Gastroesophageal sphincter (tissue), 4 donors: Measurements from ENCODE around the gene SDR42E1. TPM values are rescaled to one million over a fixed set of nuclear protein-coding genes. Genes with fewer than 3 reads are reported as not detected.

Experiments
- ATAC-seq: fragments of 150-250 bp; one replicate; pipeline ENCODE4 v1.9.1; 2016; ENCODE audit warnings: mild to moderate bottlenecking, moderate library complexity
- H3K27ac ChIP-seq, 4 donors: fragments of 200-600 bp; sonication (generic) in 3 of 4; 1 replicate in 3 of 4; 2 replicates in 1 of 4; pipeline ENCODE4 v1.5.1; 2016 to 2019
- H3K27me3 ChIP-seq: fragments of 200-600 bp; sonication (generic); one replicate; pipeline ENCODE4 v1.5.1; 2019
- H3K36me3 ChIP-seq, 2 donors: fragments of 200-600 bp; sonication (generic); one replicate each; pipeline ENCODE4 v1.5.1; 2019; ENCODE audit warnings: control low read depth in 1 of 2
- H3K4me1 ChIP-seq, 3 donors: fragments of 200-600 bp; sonication (generic); 1 replicate in 2 of 3; 2 replicates in 1 of 3; pipeline ENCODE4 v1.5.1; 2016 to 2019; ENCODE audit warnings: control low read depth in 2 of 3
- H3K4me3 ChIP-seq, 2 donors: fragments of 200-600 bp; sonication (generic); one replicate each; pipeline ENCODE4 v1.5.1; 2019; ENCODE audit warnings: mild to moderate bottlenecking in 1 of 2, moderate library complexity in 1 of 2
- H3K9me3 ChIP-seq, 3 donors: fragments of 200-600 bp; sonication (generic); one replicate each; pipeline ENCODE4 v1.5.1; 2017 to 2019; ENCODE audit warnings: control low read depth in 2 of 3
- CTCF ChIP-seq, 4 experiments: fragments of 200-600 bp in 2 of 4; fragments of 450-650 bp in 2 of 4; sonication (generic) in 1 of 4; IDR thresholded peaks; one replicate each; pipeline ENCODE4 v1.5.1; 2017 to 2019; ENCODE audit warnings: antibody characterized with exemption in 4 of 4, mild to moderate bottlenecking in 2 of 4, moderate library complexity in 2 of 4
- EP300 ChIP-seq: sonication (generic); formaldehyde crosslinking; IDR thresholded peaks from one replicate; pipeline ENCODE4 v1.6.1; 2017; ENCODE audit warnings: antibody characterized with exemption, mild to moderate bottlenecking
- POLR2A ChIP-seq, 2 donors: fragments of 450-650 bp; IDR thresholded peaks; one replicate each; pipeline ENCODE4 v1.6.1; 2017; ENCODE audit warnings: antibody characterized with exemption in 2 of 2, mild to moderate bottlenecking in 2 of 2, moderate library complexity in 1 of 2
- POLR2AphosphoS5 ChIP-seq: sonication (generic); formaldehyde crosslinking; IDR thresholded peaks from one replicate; pipeline ENCODE4 v1.6.1; 2017; ENCODE audit warnings: antibody characterized with exemption
- WGBS, 2 donors: methylation state at CpG; one replicate each; pipeline ENCODE4 v1.1.5; 2018; ENCODE audit warnings: low coverage in 1 of 2; 5-methylcytosine and 5-hydroxymethylcytosine counted together
- total RNA-seq, 4 donors: library from RNA; depleted of rRNA; stranded (reverse); fragments of >200 nt; gene quantifications; one replicate each; pipeline ENCODE4 v1.1.0, GENCODE V29; 2016

SDR42E1 gene
- total RNA-seq, 4 donors from 2014 or later: 0.62 to 2.1 (median 1.7) TPM

- Histone ChIP-seq H3K27me3 (peaks cover 13% of the 10 kb centered on the region), H3K27ac (no peak overlapping the region), H3K4me3 (no peak overlapping the region), H3K4me1 (no peaks in the 10 kb centered on the region), H3K36me3 (no peaks in the 10 kb centered on the region), H3K9me3 (no peaks in the 10 kb centered on the region)
- ATAC-seq: no peak
- no peak for TF ChIP-seq POLR2AphosphoS5
- TF ChIP-seq EP300: no peak
- no peak for TF ChIP-seq CTCF (IDR thresholded peaks at IDR 0.05)
- TF ChIP-seq POLR2A (IDR thresholded peaks at IDR 0.05): no peak
- 57 to 63% methylated on average over 4 to 8 of the region's 8 CpGs for WGBS, 2 donors
Observed at GRCh38 chr16:82033683-82034300, 22.5 kb upstream of the SDR42E1 start.

DNA sequence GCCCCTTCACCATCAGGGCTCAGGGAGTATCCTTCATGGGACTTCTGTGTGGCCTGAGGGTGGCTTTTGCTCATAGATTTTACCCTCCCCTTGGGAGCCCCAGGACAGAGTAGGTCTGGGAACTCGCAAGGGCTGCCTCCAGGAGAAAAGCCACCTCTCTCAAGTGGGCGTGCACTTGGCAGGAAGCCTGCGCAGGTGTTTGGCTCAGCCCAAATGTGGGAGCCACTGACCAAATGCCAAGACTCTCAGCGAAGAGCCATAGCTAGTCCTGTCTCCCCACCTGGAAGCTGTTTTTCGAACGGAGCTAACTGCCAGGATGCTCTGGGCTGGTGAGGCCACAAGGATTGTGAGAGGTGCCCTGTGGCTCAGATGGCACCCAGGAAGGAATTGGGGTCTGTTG is 21.7 kb upstream of the SDR42E1 start:
- WGBS, 2 donors: no CpG with 5 or more reads among the region's 6 CpGs
- peaks cover 7% of the 10 kb centered on the region for H3K27me3 ChIP-seq
- ATAC-seq: no peak

DNA sequence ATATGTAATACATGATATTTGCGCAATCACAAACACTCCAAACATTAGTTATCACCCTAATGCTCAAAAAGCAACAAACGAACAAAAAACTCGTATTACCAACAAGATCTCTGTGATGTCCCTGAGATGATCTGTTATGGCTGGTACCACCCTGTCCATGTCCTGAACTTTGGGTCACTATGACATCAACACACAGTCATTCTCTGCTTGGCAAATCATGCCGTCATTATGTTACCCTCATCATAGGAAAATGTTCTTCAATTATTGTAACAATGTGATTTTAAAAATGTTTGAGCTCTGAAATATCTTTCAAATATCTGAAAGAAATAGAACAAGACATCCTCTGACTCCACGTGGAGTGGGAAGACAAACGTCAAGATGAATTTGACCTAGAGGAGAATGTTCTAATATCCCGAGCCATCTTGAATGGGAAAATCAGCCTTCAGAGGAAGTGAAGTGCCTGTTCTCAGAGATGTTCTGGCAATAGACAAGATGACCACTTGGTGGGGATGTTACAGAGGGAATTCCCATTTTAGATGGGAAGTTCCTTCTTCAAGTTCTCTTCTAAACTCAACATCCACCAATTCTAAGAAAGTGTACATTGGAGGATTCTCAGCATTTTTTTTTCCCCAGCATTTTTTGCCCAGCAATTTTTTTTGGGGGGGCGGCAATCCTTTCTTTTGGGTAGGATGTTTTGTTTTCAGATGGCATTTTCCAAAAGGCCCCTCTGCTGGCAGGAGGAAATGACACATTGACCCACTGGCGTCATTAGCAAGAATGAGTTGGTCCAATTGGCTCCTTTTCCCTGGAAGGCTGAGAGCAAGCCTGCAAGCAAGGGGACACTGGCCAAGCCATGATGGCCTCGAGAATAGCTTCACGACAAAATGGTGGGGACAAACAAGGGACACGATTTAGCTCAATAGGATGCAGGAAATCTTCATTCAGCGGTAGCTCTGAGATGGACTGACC is 20.1 kb upstream of the SDR42E1 start:
- 47 to 57% methylated on average over 8 to 12 of the region's 13 CpGs for WGBS, 2 donors
- Histone ChIP-seq H3K27me3 (peaks cover 11% of the 10 kb centered on the region), H3K9me3 (no peaks in the 10 kb centered on the region), H3K4me1 (no peaks in the 10 kb centered on the region), H3K4me3 (no peak overlapping the region), H3K36me3 (no peaks in the 10 kb centered on the region), H3K27ac (no peak overlapping the region)
- no peak for ATAC-seq
- no peak for TF ChIP-seq EP300
- peak in 2 of 4 experiments; percentile 37 to 45 for TF ChIP-seq CTCF (IDR thresholded peaks at IDR 0.05)
- no peak for TF ChIP-seq POLR2AphosphoS5
- no peak for TF ChIP-seq POLR2A (IDR thresholded peaks at IDR 0.05)

More for the DNA sequence above, 21.7 kb upstream of the SDR42E1 start:
- Histone ChIP-seq H3K36me3 (no peaks in the 10 kb centered on the region), H3K27ac (no peak overlapping the region), H3K4me1 (no peaks in the 10 kb centered on the region), H3K4me3 (no peak overlapping the region), H3K9me3 (no peaks in the 10 kb centered on the region)
- TF ChIP-seq EP300 (no peak), POLR2A (IDR thresholded peaks at IDR 0.05) (no peak), CTCF (IDR thresholded peaks at IDR 0.05) (no peak), POLR2AphosphoS5 (no peak)

DNA sequence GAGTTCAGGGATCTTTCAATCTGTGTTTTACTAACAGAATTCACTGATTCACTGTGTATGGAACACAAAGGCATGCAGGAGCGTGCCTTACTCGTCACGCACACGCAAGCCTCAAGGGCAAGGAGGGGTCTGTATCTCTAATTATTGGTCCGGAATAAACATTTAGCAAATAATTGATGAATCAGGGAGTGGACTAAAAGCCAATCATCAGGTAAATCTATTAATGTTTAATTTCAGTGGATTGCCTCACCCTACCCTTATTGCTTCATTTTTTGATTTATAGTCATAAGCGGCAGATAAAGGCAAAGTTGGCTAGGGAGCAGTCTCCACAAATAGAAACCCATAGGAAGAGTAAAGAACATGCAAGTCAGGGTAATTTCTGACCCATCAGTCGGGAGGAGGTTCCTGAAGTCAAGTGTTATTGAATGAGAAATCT is 16.4 kb upstream of the SDR42E1 start:
- Histone ChIP-seq H3K4me1 (no peaks in the 10 kb centered on the region), H3K36me3 (no peaks in the 10 kb centered on the region), H3K27ac (no peak overlapping the region), H3K27me3 (peaks cover 20% of the 10 kb centered on the region), H3K9me3 (no peaks in the 10 kb centered on the region), H3K4me3 (no peak overlapping the region)
- ATAC-seq: no peak
- 75 to 79% methylated on average over 6 to 7 of the region's 7 CpGs for WGBS, 2 donors
- TF ChIP-seq EP300: no peak
- TF ChIP-seq POLR2A (IDR thresholded peaks at IDR 0.05): no peak
- TF ChIP-seq POLR2AphosphoS5: no peak
- TF ChIP-seq CTCF (IDR thresholded peaks at IDR 0.05): no peak
